NCI-H2227 (cell line): ENCODE results near the gene UBALD2.
A peak's percentile ranks its signal among the peaks of the same experiment; 100 is the strongest.
"Not testable (repeated sequence)": the region's sequence is repeated elsewhere in the genome, so short reads cannot be mapped to it uniquely, and the experiment has no call there.

Experiments
- DNase-seq: peaks from one replicate; lab custom pipeline; 2025; ENCODE audit not compliant: unreplicated experiment; lab: John Stamatoyannopoulos, UW

Gene UBALD2

DNA sequence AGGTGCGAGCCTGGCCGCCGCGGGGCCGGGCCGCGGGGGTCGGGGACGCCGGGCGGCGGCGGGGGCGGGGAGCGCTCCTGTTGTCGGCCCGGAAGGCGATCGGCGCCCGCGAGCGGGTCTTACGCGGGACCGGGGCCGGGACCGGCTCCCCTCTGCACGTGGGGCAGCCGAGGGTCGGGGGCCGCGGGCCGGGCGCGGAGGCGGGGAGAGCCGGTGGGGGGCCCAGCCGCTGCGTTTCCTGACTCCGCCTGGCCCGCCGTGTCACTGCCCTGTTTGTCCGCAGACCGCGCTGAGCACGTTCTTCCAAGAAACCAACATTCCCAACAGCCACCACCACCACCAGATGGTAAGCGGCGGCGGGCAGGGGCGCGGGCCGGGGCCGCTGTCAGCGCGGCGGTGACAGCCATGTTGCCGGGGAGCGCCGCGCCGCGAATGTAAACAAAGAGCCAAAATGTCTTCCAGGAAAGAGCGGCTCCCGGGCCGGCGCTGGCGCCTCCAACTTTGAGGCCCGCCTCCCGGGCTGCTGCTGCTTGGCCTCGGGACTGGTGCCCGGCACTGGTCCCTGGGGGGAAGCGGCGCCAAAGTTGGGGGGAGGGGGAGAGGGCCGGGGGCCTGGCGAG is 586 bp downstream of the UBALD2 start:
- peak; percentile 68 for DNase-seq

- DNase-seq = no peak
Measured at GRCh38 chr17:76266244-76266938, 1.2 kb downstream of the UBALD2 start.

DNA sequence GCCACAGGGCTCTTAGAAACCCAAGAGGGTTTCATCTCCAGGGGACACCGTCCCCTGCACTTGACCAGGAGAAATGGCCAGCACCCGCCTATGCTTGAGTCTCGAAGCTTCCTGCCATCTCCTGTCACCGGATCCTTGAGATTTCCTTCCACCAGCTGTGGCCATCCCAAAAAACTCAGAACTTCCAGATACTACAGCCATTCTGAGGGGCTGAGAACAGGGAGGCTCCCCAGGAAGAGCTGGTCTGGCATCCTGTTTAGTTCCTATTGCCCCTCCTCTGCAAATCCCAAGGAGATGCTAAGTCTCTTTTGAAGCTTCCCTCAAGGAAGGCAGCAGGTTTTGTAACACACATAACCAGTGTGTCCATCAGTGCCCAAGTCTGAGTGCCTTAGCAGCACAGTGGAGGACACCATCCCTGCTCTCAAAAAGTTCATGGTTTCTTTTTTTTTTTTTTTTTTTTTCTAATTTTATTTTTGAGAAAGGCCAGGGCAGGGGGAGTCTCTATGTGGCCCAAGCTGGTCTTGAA is 2.0 kb downstream of the UBALD2 start:
- DNase-seq = no peak

DNA sequence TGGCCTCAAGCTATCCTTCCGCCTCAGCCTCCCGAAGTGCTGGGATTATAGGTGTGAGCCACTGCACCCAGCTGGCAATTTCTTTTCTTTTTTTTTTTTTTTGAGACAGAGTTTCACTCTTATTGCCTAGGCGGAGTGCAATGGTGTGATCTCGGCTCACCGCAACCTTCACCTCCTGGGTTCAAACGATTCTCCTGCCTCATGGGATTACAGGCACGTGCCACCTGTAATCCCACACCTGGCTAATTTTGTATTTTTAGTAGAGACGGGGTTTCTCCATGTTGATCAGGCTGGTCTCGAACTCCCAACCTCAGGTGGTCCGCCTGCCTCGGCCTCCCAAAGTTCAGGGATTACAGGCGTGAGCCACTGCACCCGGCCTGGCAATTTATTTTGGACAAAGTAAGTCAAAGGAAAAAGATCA is 2.4 kb downstream of the UBALD2 start:
- DNase-seq = not testable (repeated sequence)

- DNase-seq = no peak
Measured at GRCh38 chr17:76268015-76268749, 3.0 kb downstream of the UBALD2 start.

DNA sequence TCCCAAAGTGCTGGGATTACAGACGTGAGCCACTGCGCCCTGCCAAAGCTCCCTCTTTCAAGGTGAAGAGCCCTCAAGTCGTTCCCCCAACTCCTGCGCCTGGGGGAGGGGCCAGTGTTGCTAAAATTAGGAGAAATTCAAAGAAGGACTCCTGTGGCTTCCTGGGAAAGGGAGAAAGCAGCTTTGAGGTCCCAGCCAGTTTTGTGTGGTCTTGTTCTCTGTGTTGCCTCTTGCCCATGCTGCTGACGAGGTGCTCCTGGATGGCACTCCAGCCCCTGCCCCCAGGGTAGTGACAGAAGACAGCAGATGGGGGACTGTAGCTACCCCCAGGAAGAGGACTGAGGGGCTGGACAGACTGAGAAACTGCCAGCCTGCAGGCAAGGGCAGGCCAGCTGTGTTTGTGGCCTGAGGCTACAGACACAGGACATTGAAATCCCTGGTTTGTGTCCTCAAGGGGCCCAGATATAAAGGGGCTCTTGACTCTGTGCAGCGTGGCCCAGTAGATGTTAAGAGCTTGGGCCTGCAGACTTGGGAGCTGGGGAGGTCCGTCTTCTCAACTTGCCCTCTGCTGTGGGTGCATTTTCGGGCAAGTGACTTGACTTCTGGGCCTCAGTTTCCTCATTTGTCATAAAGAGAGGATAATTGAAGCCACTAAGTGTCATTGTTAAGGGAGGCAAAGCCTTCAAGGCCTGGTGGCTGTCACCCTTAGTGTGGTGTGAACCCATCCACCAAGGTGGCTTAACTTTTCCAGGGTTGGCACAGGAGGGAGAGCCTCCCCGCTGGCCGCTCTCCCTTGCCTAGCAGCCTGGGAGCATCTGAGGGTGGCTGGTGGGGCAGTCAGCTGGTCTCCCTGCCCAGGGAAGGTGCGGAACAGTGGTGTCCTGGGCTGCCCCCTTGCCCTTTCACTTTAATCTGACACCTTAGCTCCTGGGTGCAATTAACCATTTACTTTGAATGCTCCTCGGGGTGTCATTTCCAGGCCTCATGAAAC is 4.1 kb downstream of the UBALD2 start:
- DNase-seq = no peak

GRCh38 chr17:76270127-76270592 is 5.0 kb downstream of the UBALD2 start:
- DNase-seq = peak; percentile 27

- no peak for DNase-seq
Measured at GRCh38 chr17:76270770-76271668, 5.9 kb downstream of the UBALD2 start.

DNA sequence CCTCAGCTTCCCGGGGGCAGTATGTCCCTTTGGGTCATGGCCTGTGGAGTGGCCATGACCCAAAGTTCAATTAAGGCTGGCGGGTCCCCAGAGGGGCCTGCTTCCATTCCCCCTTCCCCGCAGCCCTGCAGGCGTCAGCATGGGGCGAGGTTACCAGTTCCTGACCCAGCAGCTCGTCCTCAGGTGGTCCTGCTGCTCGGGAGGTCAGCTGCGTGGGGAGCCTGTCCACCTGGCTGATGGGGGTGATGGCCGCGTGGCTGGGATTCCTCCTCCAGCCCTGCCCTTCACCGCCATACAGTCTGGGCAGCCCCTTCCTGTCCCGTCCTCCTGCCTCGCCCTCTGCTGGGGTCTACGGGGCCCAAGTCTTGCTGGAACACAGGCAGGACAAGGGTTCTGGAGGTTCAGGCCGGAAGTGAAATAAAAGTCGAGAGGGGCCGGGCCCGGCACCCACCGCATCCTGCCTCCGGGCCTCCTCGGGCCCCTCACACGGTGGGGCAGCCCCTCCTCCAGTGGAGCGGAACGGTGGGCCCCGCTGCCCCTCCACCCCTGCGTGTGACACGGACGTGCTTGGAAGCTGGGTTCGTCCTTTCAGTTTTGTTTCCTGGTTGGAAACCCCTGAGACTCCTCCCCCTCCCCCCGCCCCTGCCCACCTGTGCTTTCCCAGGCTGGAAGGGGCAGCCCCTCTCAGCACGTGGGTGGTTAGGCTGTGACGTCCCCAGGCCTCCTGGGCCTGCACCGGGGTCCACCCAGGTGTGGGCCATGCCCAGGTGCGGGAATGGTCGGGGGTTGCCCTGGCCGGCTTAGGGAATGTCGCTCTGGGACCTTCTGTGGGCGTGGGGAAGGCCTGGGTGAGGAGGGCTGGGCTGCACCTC is 6.8 kb downstream of the UBALD2 start:
- no peak for DNase-seq

DNA sequence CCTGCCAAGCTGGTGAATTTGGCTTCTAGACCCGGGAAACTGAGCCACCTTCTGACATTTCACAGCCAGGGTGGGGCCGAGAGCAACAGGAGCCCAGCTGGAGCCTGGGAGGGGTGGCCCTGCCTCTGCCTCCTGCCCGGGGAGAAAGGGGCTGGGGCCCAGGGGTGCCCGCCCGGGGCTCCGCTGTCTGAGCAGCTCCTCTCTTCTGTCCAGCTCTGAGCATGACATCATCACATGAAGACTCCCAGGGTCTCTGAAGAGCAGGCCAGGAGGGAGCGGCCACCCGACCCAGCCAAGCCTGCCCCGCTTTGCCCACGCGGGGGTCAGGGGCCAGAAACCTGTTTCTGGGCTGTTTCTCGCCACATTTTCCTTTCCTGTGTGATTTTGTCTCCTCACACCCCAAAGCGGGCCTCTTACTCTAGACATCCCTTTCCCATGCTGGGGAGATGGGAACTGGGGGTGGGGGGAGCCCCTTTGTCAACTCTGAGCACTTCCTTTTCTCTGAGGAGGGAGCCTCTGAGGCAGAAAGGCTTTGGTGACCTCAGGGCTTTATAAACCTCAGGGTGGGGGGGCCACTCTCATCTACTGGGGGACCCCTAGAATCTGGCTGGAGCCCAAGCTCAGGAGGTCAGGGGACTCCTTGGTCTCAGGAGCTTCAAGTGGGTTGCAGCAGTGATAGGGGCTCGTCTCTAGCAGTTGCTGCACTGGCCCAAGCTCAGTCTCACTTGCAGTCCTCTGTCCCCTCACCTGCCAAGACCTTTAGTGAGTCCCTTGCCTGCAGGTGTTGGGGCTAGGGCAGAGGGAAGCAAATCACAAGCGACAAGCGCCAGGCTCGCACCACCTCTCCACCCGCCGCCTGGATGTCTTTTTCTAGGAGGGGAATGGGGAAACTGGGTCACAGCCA is 7.6 kb downstream of the UBALD2 start:
- no peak for DNase-seq

DNA sequence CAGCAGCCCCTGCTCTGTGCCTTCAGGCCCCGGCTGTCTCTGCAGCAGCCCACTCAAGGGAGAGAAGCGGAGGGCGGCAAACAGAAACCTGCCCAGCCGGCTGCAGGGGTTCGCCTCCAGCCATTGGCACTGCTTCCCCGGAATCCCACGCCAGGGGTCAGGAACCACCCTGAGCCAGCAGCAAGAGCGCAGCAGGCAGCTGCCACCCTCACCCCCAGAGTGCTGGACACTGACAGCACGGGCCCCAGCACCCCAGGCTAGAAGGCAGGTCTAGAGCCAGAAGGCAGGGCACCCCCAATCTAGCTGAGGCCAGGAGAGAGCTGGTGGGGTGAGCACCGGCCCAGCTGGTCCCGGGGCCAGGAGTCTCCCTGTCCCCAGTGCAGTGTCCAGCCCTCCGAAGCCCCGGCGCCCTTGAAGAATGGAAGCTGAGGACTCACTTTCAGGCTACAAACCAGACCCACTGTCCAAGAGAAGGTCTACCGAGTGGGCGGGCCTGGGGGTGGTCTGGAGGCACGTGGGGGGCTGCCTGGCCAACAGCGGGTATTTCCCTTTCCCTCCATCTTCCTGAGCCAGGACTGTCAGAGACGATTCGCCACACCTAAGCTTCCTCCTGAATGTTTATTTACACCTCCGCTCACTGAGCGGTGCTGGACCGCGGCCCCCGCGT is 8.4 kb downstream of the UBALD2 start:
- no peak for DNase-seq

- no peak for DNase-seq
Measured at GRCh38 chr17:76274112-76274956, 9.2 kb downstream of the UBALD2 start.

GRCh38 chr17:76275382-76276068 is 10.4 kb downstream of the UBALD2 start:
- no peak for DNase-seq

DNA sequence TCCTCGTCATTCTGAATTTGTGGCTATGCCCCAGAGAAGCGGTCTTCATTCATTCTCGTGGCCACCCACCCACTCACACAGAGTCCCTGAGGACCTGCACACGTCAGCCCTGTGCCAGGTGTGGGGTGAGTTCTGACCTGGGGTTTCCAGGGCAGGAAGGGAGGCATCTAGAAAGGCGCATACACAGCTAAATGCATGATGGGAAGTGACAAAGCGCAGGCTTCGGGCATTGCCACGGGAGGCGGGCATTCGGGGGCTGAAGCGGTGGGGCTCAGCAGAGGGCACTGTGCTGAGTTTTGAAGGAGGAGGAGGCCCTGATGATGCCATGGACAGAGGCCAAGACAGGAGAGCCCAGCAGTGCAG is 10.9 kb downstream of the UBALD2 start:
- no peak for DNase-seq

DNA sequence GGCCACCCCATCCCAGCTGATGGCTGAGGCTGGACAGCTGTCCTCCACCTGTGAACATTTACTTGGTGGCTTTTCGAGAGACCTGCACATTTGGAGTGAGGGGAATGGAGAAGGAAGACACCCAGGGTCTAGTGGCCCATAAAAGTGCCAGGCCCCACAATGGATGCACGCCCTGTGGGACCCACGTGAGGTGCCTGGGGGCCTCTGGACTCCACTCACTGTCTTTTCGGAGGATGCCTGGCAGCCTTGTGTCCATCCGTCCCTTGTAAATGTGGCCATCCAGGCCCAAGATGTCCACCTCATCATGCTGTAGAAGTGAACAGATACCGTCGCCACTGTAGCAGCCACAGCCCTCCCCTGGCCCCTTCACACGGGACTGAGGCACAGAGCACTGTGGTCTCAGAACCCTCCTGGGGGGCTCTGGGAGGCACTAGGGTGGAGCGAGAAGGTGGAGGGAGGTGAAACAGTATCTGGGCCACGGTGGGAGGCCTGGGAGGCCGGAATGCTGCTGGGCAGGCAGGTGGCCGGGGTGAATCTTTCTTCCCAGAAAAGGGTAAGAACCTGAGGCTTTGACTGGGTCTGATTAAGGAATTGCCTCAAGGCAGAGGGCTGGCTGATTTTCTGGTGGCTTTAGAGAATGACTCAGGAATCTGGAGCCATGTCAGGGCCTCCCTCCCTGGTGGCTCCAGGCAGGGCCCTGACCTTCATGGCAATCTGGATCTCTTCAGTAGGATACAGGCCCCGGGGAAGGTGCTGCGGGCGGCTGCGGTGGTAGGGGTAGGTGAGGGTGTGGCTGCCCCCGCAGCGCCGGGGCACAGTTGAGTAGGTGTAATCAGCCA is 11.5 kb downstream of the UBALD2 start:
- DNase-seq = no peak
